HS-27A (cell line): ENCODE results near the gene CDH4.

Experiments used
- DNase-seq: peaks from one replicate; pipeline ENCODE4 v3.0.0-alpha.2; 2012; ENCODE audit warnings: low read depth, missing footprints

The CDH4 gene

DNA sequence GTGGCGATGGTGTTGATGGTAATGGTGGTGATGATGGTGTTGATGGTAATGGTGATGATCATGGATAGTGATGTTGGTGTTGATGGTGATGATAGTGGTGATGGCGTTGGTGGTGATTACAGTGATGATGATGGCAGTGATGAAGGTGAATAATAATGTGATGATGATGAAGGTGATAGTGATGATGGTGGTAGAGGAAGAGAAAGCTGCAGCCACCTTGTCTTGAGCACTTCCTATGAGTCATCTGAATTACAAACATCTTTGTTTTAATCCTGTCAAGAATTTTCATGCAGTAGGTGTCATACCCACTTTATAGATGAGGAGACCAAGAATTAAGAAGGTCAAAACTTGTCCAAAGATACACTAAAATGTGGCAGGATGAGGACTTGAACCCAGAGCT, 571.2 kb downstream of the CDH4 start:
- no peak for DNase-seq

DNA sequence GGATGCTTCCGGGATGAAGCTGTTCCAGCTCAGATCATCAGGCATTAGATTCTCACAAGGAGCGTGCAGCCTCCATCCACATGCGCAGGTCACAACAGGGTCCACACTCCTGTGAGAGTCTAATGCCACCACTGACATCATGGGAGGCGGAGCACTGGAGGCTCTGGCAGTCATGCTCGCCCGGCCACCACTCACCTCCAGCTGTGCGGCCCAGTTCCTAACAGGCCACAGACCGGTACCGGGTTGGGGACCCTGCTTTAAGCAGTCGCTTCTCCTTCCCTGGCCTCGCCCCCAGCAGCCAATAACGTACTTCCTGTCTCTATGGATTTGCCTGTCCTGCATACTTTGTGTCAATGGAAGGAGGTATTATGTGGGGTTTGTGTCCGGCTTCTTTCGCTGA, 576.8 kb downstream of the CDH4 start:
- DNase-seq, result no peak

DNA sequence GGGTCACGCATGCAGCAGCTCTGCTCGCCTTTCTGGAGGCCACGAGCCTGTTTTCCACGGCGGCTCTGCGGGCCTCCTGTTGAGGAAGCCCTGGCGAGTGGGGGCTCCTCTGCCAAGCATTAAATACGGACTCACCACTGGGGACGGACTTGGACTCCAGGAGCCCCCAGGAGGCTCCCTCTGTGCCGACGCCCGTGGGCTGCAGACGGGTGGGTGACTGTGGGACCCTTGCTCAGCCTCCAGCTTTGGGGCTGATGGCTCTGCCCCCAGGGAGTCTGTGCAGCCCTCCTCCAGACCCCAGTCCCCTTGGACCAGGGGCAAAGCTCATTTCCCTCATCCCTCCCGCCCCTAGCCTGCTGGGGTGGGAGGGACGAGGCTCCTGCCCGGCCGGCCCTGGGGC, 577.5 kb downstream of the CDH4 start:
- DNase-seq, result no peak

DNA sequence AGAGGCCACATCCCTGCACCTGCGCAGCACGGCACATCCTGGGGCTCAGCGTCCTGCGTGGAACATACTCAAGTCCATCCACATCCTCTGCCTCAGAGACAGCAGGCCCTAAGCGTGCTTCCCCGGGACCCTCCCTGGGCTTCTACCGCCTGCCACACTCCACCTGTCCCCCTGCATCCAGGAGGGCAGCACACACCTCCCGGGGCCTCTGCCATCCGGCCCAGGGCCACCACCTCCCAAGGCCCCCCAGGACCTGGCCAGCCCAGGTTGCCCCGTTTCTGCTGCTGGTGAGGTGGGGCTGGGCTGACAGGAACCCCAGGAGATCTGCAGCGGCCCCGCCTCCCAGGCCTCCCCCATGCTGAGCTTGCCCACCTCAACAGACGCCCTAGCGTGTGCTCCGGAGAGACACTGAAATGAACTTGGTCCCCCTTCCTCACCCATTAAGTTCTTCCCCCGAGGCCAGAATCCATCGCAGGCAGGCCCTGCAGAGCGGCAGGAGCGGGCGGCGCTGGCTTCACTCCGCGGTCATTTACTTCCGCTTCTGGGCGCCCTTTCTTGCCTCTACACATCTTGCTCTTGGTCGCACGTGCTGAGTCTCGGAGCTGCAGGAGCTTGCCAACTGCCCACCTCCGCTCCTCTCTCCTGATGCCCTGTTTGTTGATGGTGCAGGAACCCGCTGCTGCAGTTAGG, 578.3 kb downstream of the CDH4 start:
- DNase-seq, result no peak

- DNase-seq, result no peak
Measured at GRCh38 chr20:61830991-61831390, 578.9 kb downstream of the CDH4 start.

DNA sequence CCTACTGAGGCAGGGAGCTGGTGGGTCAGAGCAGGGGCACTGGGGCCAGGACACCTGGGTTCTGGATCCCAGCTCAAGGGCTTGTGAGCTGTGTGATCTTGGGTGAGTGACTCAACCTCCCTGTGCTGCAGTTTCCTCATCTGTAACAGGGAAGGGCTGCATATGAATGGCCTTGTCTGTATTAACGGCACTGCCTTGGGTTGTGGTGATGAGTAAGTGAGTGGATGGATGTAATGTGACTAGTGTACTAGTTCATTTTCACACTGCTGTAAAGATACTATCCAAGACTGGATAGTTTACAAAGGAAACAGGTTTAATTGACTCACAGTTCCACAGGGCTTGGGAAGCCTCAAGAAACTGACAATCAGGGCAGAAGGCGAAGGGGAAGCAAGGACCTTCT, 580.1 kb downstream of the CDH4 start:
- no peak for DNase-seq

GRCh38 chr20:61833807-61834610, 581.9 kb downstream of the CDH4 start:
- no peak for DNase-seq

DNA sequence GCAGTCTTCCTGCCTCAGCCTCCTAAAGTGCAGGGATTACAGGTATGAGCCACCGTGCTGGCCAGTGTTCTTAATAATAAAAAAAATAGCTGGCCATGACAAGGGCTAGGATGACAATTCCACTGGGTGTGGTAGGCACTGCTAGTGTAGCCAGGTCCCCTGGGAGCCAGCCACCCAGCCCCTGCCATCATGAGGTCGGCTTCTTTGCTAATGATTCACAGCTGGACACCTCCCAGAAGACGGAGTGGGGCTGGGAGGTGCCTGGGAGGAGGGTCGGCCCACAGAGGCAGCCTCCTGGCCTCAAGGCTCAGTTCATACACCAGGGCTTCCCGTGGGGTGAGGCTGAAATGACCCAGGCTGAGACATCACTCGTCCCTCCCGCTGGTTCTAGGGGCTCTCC, 583.2 kb downstream of the CDH4 start:
- no peak for DNase-seq

DNA sequence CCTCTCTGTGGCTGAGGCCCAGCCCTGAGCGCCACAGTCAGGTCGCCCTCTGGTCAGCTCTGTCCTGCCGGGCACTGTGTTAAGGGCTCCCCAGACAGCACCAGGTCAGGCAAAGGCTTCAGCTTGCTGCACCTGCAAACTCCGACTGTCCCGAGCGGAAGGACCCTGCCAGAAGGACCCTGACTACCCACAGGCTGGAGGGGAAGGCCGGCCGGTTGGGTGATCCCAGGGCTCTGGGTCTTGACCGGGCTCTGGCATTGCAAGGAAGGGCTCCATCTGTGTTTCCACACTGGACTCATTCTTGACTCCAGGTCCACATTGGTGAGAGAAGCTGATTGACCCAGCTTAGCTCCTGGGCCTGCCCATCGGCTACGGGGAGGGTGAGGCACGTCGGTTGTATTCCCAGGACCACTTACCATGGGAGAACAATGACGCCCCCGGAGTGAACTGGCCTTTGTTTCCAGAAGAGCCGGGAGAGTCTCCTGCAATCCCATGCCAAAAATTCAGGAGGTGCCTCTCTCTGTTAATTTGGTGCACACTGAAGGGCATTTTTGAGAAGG, 583.8 kb downstream of the CDH4 start:
- no peak for DNase-seq

DNA sequence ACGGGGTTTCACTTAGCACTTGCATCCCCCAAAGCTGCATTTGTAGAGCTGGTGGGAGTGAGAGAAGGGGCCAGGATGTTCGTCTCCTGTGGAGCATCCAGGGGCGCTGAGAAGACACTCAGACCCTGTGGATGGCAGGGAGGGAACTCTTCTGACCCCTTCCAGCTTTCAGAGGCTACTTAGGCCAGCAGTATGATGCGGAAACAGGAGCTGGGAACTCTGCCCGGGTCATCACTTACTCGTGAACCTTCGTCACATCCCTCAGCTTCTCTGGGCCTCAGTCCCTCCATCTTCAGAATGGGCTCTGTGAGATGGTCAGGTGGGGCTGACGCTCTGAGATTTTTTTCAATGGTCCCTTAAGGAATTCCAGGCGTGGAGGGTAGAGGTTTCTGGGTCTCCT, 585.1 kb downstream of the CDH4 start:
- no peak for DNase-seq

DNA sequence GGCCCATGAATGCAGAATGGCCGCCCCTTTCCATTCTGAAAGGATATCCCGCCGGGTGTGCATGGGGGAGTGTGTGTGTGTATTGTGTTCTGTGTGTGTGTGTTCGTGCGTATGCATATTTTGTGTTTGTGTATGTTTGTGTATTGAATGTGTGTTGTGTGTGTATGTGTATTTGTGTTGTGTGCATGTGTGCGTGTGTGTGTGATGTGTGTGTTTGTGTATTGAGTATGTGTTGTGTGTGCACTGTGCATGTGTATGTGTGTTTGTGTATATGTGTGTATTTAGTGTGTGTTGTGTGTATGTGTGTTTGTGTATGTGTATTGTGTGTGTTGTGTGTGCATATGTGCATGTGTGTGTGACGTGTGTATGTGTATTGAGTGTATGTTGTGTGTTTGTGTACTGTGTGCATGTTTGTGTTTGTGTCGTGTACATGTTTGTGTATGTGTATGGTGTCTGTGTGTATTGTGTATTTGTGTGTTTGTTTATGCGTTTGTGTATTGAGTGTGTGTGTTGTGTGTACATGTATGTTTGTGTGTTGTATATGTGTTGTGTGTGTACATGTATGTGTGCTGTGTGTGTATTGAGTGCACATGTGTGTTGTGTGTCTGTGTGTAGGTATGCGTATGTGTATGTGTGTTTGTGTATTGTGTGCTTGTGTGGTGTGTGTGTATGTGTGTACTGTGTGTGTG, 587.3 kb downstream of the CDH4 start:
- DNase-seq, result no peak

- no peak for DNase-seq
Measured at GRCh38 chr20:61839912-61840778, 588.1 kb downstream of the CDH4 start.

- DNase-seq, result no peak
Measured at GRCh38 chr20:61840779-61841455, 588.9 kb downstream of the CDH4 start.

DNA sequence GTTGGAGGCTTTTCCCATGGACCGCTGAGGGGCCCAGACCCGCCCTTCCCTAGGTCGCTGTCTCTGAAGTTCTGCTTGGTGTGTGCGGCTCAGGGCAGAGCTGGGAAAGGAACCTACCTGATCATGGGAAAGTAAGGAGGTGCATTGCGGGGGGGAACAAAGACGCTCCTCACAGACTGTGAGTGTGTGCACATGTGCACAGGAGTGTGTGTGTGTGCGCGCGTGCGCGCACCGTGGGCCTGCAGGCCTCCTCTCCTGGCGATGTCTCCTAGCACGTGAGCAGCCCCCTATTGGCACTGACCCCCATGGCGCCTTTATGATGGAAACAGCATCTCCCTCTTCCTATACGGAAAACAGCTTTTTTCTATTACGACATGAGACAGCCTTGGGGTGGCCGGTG, 589.5 kb downstream of the CDH4 start:
- DNase-seq, result no peak

GRCh38 chr20:61841966-61842365, 589.9 kb downstream of the CDH4 start:
- no peak for DNase-seq

GRCh38 chr20:61844621-61845020, 592.6 kb downstream of the CDH4 start:
- no peak for DNase-seq

- no peak for DNase-seq
Measured at GRCh38 chr20:61845233-61845671, 593.2 kb downstream of the CDH4 start.

- DNase-seq, result no peak
Measured at GRCh38 chr20:61846074-61846473, 594.0 kb downstream of the CDH4 start.

DNA sequence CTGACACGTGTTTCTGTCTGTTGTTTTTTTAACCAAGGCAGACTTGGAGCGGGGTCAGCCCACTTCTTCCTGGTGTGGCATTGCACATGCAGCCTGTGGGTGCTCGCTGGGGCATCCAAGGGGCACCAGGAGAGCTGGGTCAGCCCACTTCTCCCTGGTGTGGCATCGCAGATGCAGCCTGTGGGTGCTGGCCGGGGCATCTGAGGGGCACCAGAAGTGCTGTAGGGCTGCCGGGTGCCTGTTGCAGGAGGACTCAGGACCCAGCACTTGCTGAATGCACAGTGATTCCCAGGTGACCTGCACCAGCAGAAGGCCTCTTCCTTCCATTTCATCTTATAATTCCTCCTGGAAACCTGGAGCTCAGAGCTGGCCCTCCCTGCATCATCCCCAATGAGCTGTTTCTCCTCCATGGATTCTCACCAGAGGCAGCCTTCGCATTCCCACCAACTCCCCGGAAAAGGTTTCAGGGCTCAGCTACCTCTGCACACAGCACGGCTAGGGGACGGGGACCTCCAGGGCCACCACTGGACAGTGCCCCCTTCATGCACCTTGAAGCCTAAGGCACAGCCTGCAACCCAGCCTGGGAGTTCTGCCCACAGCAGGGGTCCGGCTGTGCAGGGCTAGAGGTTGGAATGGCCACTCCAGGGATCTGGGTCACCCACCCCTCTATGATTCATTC, 594.8 kb downstream of the CDH4 start:
- DNase-seq, result no peak

- no peak for DNase-seq
Measured at GRCh38 chr20:61847420-61847748, 595.3 kb downstream of the CDH4 start.

- DNase-seq, result no peak
Measured at GRCh38 chr20:61847986-61848385, 595.9 kb downstream of the CDH4 start.
